Osteocyte (in vitro differentiated cells): ENCODE measurements around the gene KDM4B. TPM values are rescaled to one million over a fixed set of nuclear protein-coding genes. Genes with fewer than 3 reads are reported as not detected.
"Not testable (repeated sequence)": the region's sequence is repeated elsewhere in the genome, so short reads cannot be mapped to it uniquely, and the experiment has no call there.

Experiments used
- DNase-seq: peaks from one replicate; pipeline ENCODE4 v3.0.0; 2021; ENCODE audit warnings: mixed read lengths; ENCODE audit not compliant: unreplicated experiment; ENCODE audit errors: extremely low spot score
- H3K27ac Mint-ChIP-seq: one replicate; pipeline ENCODE4 v1.8.0; 2021; ENCODE audit warnings: mild to moderate bottlenecking, mixed read lengths; ENCODE audit not compliant: unreplicated experiment
- H3K27me3 Mint-ChIP-seq: one replicate; pipeline ENCODE4 v1.8.0; 2021; ENCODE audit warnings: mixed read lengths; ENCODE audit not compliant: unreplicated experiment
- H3K36me3 Mint-ChIP-seq: one replicate; pipeline ENCODE4 v1.8.0; 2021; ENCODE audit warnings: mixed read lengths; ENCODE audit not compliant: unreplicated experiment
- H3K4me1 Mint-ChIP-seq: one replicate; pipeline ENCODE4 v1.8.0; 2021; ENCODE audit warnings: mixed read lengths; ENCODE audit not compliant: unreplicated experiment
- H3K4me3 Mint-ChIP-seq: one replicate; pipeline ENCODE4 v1.8.0; 2021; ENCODE audit warnings: mild to moderate bottlenecking, moderate library complexity, mixed read lengths; ENCODE audit not compliant: unreplicated experiment
- H3K9me3 Mint-ChIP-seq: one replicate; pipeline ENCODE4 v1.8.0; 2021; ENCODE audit warnings: mixed read lengths; ENCODE audit not compliant: unreplicated experiment
- CTCF ChIP-seq: fragments of 200-600 bp; sonication (generic); IDR thresholded peaks from 2 replicates; pipeline ENCODE4 v1.5.0; 2021; ENCODE audit warnings: antibody characterized with exemption, mild to moderate bottlenecking, moderate library complexity
- total RNA-seq: library from RNA; stranded (reverse); gene quantifications from 2 replicates; pipeline ENCODE4 v1.2.1, GENCODE V29; 2021

The KDM4B gene
- total RNA-seq, 1 donor from 2014 or later, result 49.0 TPM

DNA sequence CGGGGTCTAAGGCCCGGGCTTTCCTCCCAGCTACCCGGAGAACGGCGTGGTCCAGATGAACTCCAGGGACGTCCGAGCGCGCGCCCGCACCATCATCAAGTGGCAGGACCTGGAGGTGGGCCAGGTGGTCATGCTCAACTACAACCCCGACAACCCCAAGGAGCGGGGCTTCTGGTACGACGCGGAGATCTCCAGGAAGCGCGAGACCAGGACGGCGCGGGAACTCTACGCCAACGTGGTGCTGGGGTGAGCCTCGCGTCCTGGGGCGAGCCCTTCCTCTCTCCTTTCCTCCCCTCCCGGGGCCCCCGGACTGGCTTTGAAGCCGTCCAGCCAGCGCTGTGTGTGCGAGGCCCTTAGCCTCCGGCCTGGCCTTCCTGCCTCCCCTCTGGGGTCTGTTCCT lies 36.2 kb upstream of the KDM4B start:
- H3K36me3 Mint-ChIP-seq, result peaks cover 3% of the 10 kb centered on the region
- peaks cover 6% of the 10 kb centered on the region for H3K4me1 Mint-ChIP-seq
- TF ChIP-seq CTCF, result no peak
- no peak overlapping the region for H3K27ac Mint-ChIP-seq
- no peaks in the 10 kb centered on the region for H3K9me3 Mint-ChIP-seq
- no peaks in the 10 kb centered on the region for H3K27me3 Mint-ChIP-seq
- H3K4me3 Mint-ChIP-seq, result no peak overlapping the region
- DNase-seq, result no peak

DNA sequence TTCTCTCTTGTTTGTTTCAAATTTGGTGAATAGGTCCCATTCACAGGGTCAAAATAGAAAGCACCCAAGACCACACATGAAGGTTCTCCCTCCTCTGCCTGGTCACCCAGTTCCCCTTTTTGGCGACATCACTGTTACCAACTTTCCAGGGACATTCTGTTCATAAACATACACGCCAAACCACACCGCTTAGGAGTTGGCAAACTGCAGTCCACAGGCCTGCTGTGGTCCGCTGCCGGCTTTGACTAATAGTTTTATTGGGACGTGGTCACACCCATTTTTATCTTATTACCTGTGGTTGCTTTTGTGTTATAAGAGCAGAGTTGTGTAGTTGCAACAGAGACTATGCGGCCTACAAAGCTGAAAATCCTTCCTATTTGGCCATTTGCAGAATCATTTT lies 35.4 kb upstream of the KDM4B start:
- no peaks in the 10 kb centered on the region for H3K27me3 Mint-ChIP-seq
- H3K4me1 Mint-ChIP-seq, result peaks cover 5% of the 10 kb centered on the region
- peaks cover 3% of the 10 kb centered on the region for H3K36me3 Mint-ChIP-seq
- no peak overlapping the region for H3K4me3 Mint-ChIP-seq
- DNase-seq, result no peak
- no peak overlapping the region for H3K27ac Mint-ChIP-seq
- no peak for TF ChIP-seq CTCF
- no peaks in the 10 kb centered on the region for H3K9me3 Mint-ChIP-seq

DNA sequence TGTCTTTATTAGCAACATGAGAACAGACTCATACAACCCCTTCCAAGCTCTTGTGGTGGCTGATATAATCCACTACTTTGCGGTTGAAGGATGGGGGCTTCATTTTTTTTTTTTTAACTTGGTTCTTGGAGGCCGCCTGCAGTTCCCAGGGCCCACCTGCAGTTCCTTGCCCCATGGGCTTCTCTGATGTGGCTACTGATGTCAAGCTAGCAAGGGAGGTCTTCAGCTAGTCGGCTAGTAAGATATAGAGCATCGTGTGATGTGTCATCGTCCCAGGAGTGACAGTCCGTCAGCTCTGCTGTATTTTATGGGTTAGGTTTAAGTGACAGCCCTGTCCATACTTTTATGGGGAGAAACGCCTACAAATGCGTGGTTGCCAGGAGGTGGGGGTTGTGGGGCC lies 33.5 kb upstream of the KDM4B start:
- no peak for DNase-seq
- Mint-ChIP-seq H3K36me3 (peaks cover 3% of the 10 kb centered on the region), H3K27ac (no peak overlapping the region), H3K9me3 (no peaks in the 10 kb centered on the region), H3K4me3 (no peak overlapping the region), H3K27me3 (no peaks in the 10 kb centered on the region), H3K4me1 (no peaks in the 10 kb centered on the region)
- TF ChIP-seq CTCF, result no peak

DNA sequence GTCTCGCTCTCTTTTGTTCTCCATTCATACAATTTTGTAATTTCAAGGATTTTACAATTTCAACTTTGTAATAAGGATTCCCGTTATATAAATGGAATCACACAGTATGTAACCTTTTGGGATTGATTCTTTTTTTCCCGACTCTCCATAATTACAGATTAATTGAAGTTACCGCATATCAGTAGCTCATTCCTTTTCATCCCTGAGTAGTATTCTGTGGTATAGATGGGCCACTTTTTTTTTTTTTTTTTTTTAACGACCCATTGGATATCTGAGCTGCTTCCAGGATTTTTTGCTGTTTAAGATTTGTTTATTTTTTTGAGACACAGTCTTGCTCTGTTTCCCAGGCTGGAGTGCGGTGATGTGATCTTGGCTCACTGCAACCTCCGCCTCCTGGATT lies 31.9 kb upstream of the KDM4B start:
- no peaks in the 10 kb centered on the region for H3K9me3 Mint-ChIP-seq
- no peak for DNase-seq
- H3K4me1 Mint-ChIP-seq, result no peaks in the 10 kb centered on the region
- H3K36me3 Mint-ChIP-seq, result peaks cover 3% of the 10 kb centered on the region
- no peak for TF ChIP-seq CTCF
- H3K4me3 Mint-ChIP-seq, result no peak overlapping the region
- no peak overlapping the region for H3K27ac Mint-ChIP-seq
- no peaks in the 10 kb centered on the region for H3K27me3 Mint-ChIP-seq

GRCh38 chr19:4938461-4938860 lies 30.5 kb upstream of the KDM4B start:
- DNase-seq, H3K27me3 Mint-ChIP-seq, H3K4me3 Mint-ChIP-seq, H3K9me3 Mint-ChIP-seq, H3K36me3 Mint-ChIP-seq, H3K27ac Mint-ChIP-seq, H3K4me1 Mint-ChIP-seq: not testable (repeated sequence)

DNA sequence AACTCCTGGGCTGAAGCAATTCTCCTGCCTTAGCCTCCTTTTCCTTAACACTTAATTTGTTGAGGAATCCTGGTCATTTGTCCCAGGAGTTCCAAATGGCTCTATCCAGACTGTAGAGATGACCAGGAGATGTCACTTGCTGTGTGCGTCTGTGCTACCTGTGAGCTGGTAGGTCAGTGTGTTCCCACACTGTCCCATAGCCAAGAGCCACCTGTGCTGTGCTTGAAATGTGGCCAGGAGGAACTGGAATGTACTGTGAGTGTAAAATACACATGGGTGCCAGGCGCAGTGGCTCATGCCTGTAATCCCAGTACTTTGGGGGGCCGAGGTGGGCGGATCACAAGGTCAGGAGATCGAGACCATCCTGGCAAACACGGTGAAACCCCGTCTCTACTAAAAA lies 29.4 kb upstream of the KDM4B start:
- no peak for TF ChIP-seq CTCF
- Mint-ChIP-seq H3K4me3 (no peak overlapping the region), H3K9me3 (no peaks in the 10 kb centered on the region), H3K36me3 (peaks cover 1% of the 10 kb centered on the region), H3K27me3 (no peaks in the 10 kb centered on the region), H3K27ac (no peak overlapping the region), H3K4me1 (no peaks in the 10 kb centered on the region)
- no peak for DNase-seq

- not testable (repeated sequence) for DNase-seq, H3K36me3 Mint-ChIP-seq, H3K4me3 Mint-ChIP-seq, H3K9me3 Mint-ChIP-seq, H3K4me1 Mint-ChIP-seq, H3K27ac Mint-ChIP-seq, H3K27me3 Mint-ChIP-seq
Observed at GRCh38 chr19:4941638-4942169, 27.2 kb upstream of the KDM4B start.

DNA sequence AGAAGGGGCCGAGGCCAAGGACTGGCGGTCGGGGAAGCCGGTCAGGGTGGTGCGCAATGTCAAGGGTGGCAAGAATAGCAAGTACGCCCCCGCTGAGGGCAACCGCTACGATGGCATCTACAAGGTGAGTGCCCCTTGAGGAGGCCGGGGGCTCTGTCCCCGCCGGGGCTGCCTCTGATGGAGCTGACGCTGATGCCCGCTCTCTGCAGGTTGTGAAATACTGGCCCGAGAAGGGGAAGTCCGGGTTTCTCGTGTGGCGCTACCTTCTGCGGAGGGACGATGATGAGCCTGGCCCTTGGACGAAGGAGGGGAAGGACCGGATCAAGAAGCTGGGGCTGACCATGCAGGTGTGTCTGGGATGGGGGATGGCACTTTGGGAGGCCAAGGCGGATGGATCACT lies 18.3 kb upstream of the KDM4B start:
- H3K4me3 Mint-ChIP-seq, DNase-seq, H3K27me3 Mint-ChIP-seq, H3K27ac Mint-ChIP-seq, H3K4me1 Mint-ChIP-seq, H3K9me3 Mint-ChIP-seq: not testable (repeated sequence)
- H3K36me3 Mint-ChIP-seq, result peaks cover 19% of the 10 kb centered on the region
